Breast epithelium (tissue), 4 donors: ENCODE results near the gene PROCR. TPM values are rescaled to one million over a fixed set of nuclear protein-coding genes. Genes with fewer than 3 reads are reported as not detected.
"Not testable (repeated sequence)": the region's sequence is repeated elsewhere in the genome, so short reads cannot be mapped to it uniquely, and the experiment has no call there.

Experiments used
- DNase-seq, 2 donors: peaks; one replicate each; pipeline ENCODE4 v3.0.0-alpha.2; 2019; ENCODE audit warnings: low spot score in 2 of 2
- H3K27ac ChIP-seq, 2 donors: fragments of 200-600 bp; sonication (generic) in 1 of 2; one replicate each; pipeline ENCODE4 v1.5.1; 2016 to 2019; ENCODE audit warnings: mild to moderate bottlenecking in 1 of 2
- H3K27me3 ChIP-seq, 2 donors: fragments of 200-600 bp; sonication (generic) in 1 of 2; one replicate each; pipeline versions ENCODE4 v1.5.1 to v1.6.0; 2017 to 2019; ENCODE audit warnings: control low read depth in 1 of 2, mild to moderate bottlenecking in 1 of 2
- H3K36me3 ChIP-seq: fragments of 200-600 bp; one replicate; pipeline ENCODE4 v1.5.1; 2019
- H3K4me1 ChIP-seq, 2 donors: fragments of 200-600 bp; sonication (generic); one replicate each; pipeline ENCODE4 v1.5.1; 2016 to 2019; ENCODE audit warnings: control low read depth in 1 of 2
- H3K4me3 ChIP-seq, 3 donors: fragments of 200-600 bp; sonication (generic); 1 replicate in 2 of 3; 2 replicates in 1 of 3; pipeline ENCODE4 v1.5.1; 2016 to 2019; ENCODE audit warnings: mild to moderate bottlenecking in 3 of 3, moderate library complexity in 2 of 3
- H3K9me3 ChIP-seq, 2 donors: fragments of 200-600 bp; sonication (generic) in 1 of 2; one replicate each; pipeline ENCODE4 v1.5.1; 2016 to 2019; ENCODE audit warnings: control low read depth in 1 of 2
- POLR2A ChIP-seq: fragments of 450-650 bp; IDR thresholded peaks from one replicate; pipeline ENCODE4 v1.6.1; 2016; ENCODE audit warnings: antibody characterized with exemption, mild to moderate bottlenecking, moderate library complexity
- POLR2AphosphoS5 ChIP-seq, 3 donors: sonication (generic); formaldehyde crosslinking; IDR thresholded peaks; one replicate each; pipeline ENCODE4 v1.6.1; 2017; ENCODE audit warnings: antibody characterized with exemption in 3 of 3
- intact Hi-C: fragments of 100-400 bp; cut with DNase I; formaldehyde crosslinking; loops from one replicate; pipeline ENCODE4 v1.15.1; 2023; ENCODE audit warnings: low total_unique reads
- total RNA-seq, 3 donors: library from RNA; depleted of rRNA; stranded (reverse); fragments of >200 nt; gene quantifications; one replicate each; pipeline ENCODE4 v1.1.0, GENCODE V29; 2016
- TF ChIP-seq, protein P1 (sequence below), 3 donors: fragments of 450-650 bp; IDR thresholded peaks; one replicate each; pipeline ENCODE4 v1.5.1; 2016 to 2017; ENCODE audit warnings: antibody characterized with exemption in 3 of 3, mild to moderate bottlenecking in 3 of 3, moderate library complexity in 3 of 3

The PROCR gene
- total RNA-seq, 3 donors from 2014 or later, result 34.1 to 87.9 (median 39.8) TPM

- Histone ChIP-seq H3K4me3 (no peak overlapping the region), H3K36me3 (no peaks in the 10 kb centered on the region), H3K27ac (no peak overlapping the region), H3K27me3 (no peaks in the 10 kb centered on the region), H3K4me1 (peaks cover 0 to 5% of the 10 kb centered on the region in 2 donors), H3K9me3 (no peaks in the 10 kb centered on the region)
- intact Hi-C loops, result loop anchor here (5.0 to 10.0 kb wide), 2 partner anchors 63 to 130 kb away; partner anchors contain the start of gene MMP24OS
- TF ChIP-seq POLR2A (no peak), POLR2AphosphoS5 (IDR thresholded peaks at IDR 0.05) (no peak)
- TF ChIP-seq, protein P1, sequence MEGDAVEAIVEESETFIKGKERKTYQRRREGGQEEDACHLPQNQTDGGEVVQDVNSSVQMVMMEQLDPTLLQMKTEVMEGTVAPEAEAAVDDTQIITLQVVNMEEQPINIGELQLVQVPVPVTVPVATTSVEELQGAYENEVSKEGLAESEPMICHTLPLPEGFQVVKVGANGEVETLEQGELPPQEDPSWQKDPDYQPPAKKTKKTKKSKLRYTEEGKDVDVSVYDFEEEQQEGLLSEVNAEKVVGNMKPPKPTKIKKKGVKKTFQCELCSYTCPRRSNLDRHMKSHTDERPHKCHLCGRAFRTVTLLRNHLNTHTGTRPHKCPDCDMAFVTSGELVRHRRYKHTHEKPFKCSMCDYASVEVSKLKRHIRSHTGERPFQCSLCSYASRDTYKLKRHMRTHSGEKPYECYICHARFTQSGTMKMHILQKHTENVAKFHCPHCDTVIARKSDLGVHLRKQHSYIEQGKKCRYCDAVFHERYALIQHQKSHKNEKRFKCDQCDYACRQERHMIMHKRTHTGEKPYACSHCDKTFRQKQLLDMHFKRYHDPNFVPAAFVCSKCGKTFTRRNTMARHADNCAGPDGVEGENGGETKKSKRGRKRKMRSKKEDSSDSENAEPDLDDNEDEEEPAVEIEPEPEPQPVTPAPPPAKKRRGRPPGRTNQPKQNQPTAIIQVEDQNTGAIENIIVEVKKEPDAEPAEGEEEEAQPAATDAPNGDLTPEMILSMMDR (IDR thresholded peaks at IDR 0.05), result no peak
- DNase-seq, result no peak
Measured at GRCh38 chr20:35144694-35145093, 27.2 kb upstream of the PROCR start.

- H3K9me3 ChIP-seq, result no peaks in the 10 kb centered on the region
- TF ChIP-seq, protein P1 (IDR thresholded peaks at IDR 0.05), result peak; percentile 32 to 48 (median 34)
- TF ChIP-seq POLR2A, result no peak
- H3K27ac ChIP-seq, result peak overlapping the region in 1 of 2 donors; percentile 54
- H3K27me3 ChIP-seq, result no peaks in the 10 kb centered on the region
- no peak overlapping the region for H3K4me3 ChIP-seq
- peaks cover 0 to 5% of the 10 kb centered on the region in 2 donors for H3K4me1 ChIP-seq
- intact Hi-C loops, result loop anchor here (5.0 to 10.0 kb wide), 2 partner anchors 62 to 130 kb away; partner anchors contain the start of gene MMP24OS
- no peak for DNase-seq
- no peaks in the 10 kb centered on the region for H3K36me3 ChIP-seq
Measured at GRCh38 chr20:35145141-35145564, 26.7 kb upstream of the PROCR start.

DNA sequence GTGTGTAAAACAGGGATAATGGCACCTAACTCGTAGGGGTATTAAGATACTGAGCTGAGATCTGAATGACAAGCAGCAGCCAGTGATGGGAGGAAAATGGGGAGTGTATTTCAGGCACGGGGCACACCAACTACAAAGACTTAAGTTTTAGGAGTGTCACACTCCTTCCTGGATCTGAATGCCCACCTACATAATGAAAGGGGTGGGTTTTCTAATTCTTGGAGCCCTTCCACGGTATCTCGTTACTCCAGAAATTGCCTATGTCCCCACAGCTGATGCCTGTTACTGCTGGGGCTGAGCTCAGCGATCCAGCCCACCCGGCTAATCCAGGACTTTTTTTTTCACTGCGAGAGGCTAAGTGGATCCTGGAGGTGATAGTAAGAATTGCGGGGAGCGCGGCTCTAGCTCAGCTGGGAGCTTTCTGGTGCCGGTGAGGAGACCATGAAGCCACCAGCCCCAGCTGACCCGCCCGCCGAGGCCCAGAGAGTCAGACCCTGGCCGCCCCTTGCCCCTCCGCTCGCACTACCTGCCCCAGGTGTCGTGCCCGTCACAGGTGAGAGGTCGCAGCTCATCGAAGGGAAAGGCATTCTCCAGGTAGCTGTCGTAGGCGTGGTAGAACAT lies 25.5 kb upstream of the PROCR start:
- peak overlapping the region; percentile 82 to 91 for H3K27ac ChIP-seq
- H3K9me3 ChIP-seq, result no peaks in the 10 kb centered on the region
- intact Hi-C loops, result loop anchor here (5.0 to 10.0 kb wide), 2 partner anchors 61 to 128 kb away; partner anchors contain the start of gene MMP24OS
- H3K4me1 ChIP-seq, result peaks cover 0 to 5% of the 10 kb centered on the region in 2 donors
- TF ChIP-seq POLR2AphosphoS5 (IDR thresholded peaks at IDR 0.05), result no peak
- TF ChIP-seq POLR2A, result no peak
- TF ChIP-seq, protein P1 (IDR thresholded peaks at IDR 0.05), result no peak
- DNase-seq, result no peak
- H3K36me3 ChIP-seq, result no peaks in the 10 kb centered on the region
- peak overlapping the region; percentile 61 to 86 (median 79) for H3K4me3 ChIP-seq
- no peaks in the 10 kb centered on the region for H3K27me3 ChIP-seq

DNA sequence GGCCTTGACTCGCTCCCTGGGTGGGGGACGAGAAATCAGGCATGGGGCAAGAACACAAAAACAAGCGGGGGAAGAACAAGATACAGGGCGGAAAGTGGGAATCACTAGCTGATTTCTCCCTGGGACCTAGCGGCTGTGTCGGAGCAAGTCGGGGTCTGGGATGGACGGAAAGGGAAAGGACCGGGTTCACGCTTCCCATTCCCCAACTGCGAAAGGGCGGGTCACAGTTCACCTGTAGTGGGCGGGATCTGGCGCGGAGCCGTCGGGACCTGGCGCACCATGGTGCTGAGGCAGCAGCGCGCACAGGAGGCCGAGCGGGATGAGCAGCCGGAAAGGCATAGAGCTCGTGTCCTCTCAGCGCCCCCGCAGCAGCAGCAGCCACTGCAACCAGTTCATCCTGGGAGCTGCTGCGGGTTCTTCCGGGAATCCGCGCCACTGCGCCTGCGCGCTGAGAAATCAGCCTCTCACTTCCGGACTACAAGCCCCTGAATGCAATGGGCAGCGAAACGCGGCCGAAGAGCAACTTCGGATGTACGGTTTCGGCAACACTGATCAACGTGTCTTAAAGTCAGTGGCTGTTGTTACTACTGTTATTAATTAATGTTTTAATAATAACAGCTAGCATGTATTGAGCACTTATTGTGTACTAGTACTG lies 24.8 kb upstream of the PROCR start, which contains the start of gene EDEM2:
Gene EDEM2, minus strand, starts transcription at position 417 of the 655 bp plus-strand sequence. Its CDS starts 78 bp downstream, at position 339.
- TF ChIP-seq POLR2AphosphoS5 (IDR thresholded peaks at IDR 0.05) (peak; percentile 62 to 77 (median 77)), POLR2A (peak; percentile 31)
- TF ChIP-seq, protein P1 (IDR thresholded peaks at IDR 0.05), result peak in 1 of 3 donors; percentile 12

GRCh38 chr20:35147575-35148071 lies 24.2 kb upstream of the PROCR start:
- not testable (repeated sequence) for H3K27me3 ChIP-seq, H3K9me3 ChIP-seq, H3K4me1 ChIP-seq, DNase-seq, H3K36me3 ChIP-seq
- Histone ChIP-seq H3K27ac (peak overlapping the region; percentile 82 to 91), H3K4me3 (peak overlapping the region; percentile 61 to 86 (median 79))
- intact Hi-C loops, result loop anchor here (5.0 to 10.0 kb wide), 2 partner anchors 60 to 127 kb away; partner anchors contain the start of gene MMP24OS

More for the DNA sequence above, 24.8 kb upstream of the PROCR start, which contains the start of gene EDEM2:
- Histone ChIP-seq H3K4me3 (peak within 1 kb of the TSS; percentile 61 to 86 (median 79)), H3K4me1 (peaks cover 0 to 5% of the 10 kb centered on the region in 2 donors), H3K27me3 (no peaks in the 10 kb centered on the region), H3K9me3 (no peaks in the 10 kb centered on the region), H3K27ac (peak within 1 kb of the TSS; percentile 82 to 91), H3K36me3 (no peaks in the 10 kb centered on the region)
- intact Hi-C loops, result loop anchor here (5.0 to 10.0 kb wide), 2 partner anchors 60 to 128 kb away; partner anchors contain the start of gene MMP24OS
- DNase-seq, result peak; percentile 89 to 90
